NCI-H187 treated with DMSO at 0.1 percent for 48 hours (cell line): ENCODE measurements around the gene LHB.

Experiments used
- DNase-seq: peaks from one replicate; lab custom pipeline; 2025; lab: John Stamatoyannopoulos, UW

LHB gene

GRCh38 chr19:49010453-49010852, 6.4 kb downstream of the LHB start:
- DNase-seq = no peak

GRCh38 chr19:49009828-49010227, 7.1 kb downstream of the LHB start:
- no peak for DNase-seq

DNA sequence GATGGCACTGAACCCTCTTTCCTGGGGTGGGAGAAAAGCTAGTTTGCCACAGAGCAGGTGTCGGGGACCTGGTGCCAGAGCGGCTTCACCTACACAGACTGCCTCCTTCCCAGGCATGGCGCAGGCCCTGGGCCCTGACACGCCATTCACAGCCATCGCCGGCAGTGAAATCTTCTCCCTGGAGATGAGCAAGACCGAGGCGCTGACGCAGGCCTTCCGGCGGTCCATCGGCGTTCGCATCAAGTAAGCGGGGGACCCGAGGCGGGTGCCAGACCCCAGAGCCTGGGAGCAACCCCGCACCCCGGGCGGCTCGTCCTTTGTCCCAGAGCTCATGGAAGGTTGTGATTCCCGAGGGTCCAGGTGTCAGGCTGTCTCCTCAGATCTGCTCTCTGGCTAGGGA, 10.0 kb downstream of the LHB start:
- no peak for DNase-seq

DNA sequence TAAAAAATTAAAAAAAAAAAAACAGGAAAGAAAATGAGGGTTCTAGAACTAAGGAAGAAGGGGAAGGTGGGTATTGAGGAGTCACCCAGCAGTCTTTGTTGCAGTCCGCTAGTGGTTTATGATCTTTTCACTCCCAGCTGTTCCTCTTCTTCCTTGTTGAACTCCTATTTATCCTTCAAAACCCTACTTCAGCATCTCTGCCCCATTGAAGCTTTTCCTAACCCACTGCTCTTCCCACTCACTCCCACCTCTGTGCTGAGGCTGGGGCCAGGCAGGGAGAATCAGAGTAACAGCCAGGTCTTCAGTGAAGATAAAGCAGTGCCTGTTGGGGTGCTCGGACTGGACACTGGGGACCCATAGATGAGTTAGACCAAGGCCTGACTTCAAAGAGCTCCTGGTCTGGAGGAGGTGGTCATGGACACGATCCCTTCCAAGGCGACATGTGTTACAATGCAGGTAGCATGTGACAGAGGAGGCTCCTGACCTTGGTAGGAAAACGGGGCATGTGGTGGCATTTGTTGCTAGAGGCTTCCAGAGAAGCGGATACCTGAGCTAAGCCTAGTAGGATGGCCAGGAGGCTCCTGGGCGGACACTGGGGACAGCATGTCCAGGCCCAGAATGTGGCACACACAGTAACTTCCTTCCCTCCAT, 11.8 kb downstream of the LHB start:
- DNase-seq = no peak

GRCh38 chr19:49004133-49004532, 12.8 kb downstream of the LHB start:
- DNase-seq = no peak

DNA sequence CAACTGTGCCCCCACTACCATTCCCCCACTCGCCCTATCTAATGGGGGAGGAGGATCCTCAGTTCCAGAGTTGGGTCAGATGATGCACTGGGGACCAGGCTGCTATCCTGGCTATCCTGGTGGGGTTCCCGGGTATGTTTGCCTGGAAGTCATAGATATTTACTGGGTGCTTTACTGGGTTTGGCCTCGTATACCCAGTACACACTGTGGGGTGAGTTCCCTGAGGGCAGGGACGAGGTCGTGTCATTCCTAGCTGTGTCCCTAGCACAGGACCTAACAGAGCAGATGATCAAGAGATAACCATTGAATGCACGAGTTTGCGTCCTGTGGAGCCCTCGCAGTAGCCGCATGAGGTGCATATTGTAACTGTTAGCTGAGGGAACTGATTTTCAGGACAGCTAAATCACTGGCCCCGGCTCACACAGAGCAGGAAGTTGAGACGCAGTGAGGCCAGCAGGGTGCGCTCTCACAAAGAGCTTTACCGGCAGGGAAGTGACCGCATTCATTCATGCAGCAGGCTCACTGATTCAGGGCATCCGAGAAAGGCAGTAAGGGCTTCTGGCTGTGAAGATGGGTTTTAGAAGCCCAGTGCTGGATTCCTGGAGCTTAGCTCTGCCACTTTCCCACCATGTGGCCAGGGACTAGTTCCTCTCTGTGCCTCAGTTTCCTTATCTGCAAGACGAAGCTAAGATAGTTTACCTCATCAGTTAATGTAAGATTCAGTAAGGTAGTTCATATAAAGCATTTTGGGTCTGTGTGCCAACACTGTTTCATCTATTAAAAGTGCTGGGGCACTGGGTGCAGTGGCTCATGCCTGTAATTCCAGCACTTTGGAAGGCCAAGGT, 17.2 kb downstream of the LHB start:
- DNase-seq = no peak

DNA sequence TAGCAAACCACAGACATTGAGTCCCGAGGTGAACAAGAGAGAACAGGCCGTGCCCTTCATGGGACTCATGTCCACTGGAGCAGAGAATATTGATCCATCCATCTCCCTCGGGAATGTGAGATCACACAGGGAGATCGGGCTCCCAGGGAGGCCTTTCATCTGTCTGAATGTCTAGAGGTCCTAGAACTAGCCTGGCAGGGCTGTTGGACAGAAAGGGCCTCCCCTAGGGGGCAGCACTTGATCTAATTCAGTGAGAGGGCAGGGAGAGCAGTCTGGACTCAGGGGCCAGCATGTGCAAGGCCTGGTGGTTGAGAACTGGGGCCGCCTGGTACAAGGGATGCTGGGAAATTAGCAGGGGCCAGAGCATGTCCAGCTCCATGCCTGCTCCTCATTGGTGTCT, 18.9 kb downstream of the LHB start:
- no peak for DNase-seq

DNA sequence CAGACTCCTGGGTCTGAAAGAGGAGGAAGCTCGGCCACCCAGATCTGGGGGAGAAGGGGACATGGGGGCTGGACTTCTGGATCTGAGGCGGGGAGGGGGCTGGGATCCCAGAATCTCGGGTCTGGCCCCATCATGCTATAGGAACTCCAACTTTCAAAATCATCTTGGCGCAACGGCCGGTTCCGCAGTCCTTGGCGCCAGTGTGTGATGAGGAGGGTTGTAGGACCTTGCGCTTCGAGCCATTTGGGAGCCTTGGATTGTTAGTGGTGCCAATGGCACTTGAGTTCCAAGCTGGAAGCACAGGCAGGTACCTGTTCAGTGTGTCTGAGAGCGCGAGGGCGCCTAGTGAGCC, 22.9 kb downstream of the LHB start:
- DNase-seq = no peak

DNA sequence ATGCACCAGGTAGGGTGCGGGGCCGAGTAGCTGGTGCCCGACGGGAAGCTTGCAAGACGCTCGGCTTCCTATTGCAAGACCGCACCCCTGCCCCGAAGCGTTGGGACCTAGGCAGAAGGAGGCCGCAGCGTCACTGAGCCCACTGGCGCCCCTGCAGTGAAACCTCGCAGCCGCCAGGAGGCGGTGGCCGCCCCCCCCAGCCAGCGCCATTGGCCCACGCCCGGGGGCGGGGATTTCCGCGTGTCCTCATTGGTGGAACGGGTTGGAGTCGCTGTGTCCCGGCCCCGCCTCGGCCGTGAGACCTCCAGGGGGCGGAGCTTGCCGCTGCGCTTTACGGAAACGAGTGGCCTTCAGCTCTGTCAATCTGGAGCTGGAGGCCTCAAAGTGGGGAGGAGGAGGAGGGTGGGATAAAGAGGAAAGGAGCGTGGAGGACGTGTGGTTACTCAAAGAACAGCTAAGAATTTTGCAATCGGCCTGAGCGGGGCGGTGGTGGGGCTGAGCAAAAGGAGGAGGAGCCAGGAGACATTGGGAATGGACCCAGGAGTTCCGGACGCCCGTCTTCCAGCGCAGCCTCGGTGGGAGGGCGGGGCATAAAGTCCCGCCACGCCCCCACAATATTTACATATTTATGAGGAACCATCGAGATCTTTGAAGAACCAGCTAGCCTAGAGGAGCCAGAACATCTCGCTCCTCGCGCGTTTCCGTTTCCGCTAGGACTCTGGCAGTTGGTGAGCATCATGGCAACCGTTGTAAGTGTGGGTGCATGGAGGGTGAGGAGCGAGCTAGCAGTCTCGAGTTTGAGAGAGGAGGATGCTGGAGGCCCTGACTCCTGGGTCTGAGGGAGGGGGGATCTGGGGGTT, 23.5 kb downstream of the LHB start, which contains the start of the genes GYS1 and RUVBL2:
GYS1 (minus strand) TSS at position 135 of the 860 bp plus-strand sequence. CDS start 197 bp downstream, outside the sequence.
RUVBL2 (plus strand) TSS at position 713 of the 860 bp plus-strand sequence; CDS start at position 738, 25 bp downstream.
- DNase-seq = peak; percentile 96

DNA sequence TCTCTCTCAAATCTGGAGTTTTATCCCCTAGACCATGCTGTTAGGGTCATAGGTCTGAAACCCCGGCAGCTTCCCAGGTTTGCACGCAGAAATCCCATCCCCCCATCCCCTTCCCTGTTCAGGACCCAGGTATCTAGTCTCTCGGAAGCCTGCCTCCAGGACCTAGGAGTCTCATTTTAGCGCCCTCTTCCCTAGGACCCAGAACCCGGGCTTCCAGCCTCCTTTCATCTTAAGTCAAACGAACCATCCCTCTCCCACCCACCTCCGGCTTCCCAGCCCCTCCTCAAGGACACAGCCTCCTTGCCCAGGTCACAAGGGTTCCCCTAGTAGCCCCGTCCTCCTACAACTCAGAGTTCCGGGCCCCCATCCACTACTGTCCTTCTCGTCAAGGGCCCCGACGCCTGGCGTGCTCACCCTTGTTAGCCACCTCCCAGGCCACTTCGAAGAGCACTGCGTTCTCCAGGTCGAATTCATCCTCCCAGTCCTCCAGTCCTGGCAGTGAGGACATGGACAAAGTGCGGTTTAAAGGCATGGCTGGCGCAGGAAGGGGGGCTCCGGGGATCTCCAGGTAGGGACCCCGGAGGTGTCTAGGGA, 24.2 kb downstream of the LHB start:
- DNase-seq = no peak

DNA sequence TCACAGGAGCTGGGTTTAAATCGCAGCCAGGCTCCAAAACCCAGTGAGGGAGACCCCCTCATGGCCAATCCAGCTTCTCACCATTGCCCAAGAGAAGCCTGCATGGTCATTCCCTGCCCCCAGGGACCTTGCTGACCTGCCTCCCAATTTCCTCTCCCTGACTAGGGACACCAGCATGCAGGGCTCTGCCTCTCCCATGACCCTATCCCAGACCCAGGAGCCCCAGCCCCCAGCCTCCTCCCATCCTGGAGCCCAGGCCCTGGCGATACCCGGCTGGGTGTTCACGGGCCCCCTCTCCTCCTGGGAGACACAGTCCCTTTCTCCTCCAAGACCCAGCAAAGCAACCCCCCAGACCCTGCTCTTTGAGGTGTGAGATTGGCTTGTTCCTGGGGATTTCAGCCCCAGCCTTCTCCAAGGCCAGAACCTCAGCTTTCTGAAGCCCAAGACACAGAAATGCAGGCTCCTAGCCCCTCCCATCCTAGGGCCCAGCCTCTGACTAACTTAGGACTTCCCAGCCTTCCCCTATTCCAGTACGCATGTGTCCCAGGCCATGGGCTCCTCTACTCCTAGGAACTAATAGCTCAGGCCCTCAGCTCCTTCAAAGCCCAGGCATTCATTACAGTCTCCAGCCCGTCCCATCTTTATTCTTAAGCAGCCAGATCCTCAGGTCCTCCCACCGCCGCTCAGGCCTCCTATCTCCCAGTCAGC, 24.9 kb downstream of the LHB start:
- DNase-seq = no peak

DNA sequence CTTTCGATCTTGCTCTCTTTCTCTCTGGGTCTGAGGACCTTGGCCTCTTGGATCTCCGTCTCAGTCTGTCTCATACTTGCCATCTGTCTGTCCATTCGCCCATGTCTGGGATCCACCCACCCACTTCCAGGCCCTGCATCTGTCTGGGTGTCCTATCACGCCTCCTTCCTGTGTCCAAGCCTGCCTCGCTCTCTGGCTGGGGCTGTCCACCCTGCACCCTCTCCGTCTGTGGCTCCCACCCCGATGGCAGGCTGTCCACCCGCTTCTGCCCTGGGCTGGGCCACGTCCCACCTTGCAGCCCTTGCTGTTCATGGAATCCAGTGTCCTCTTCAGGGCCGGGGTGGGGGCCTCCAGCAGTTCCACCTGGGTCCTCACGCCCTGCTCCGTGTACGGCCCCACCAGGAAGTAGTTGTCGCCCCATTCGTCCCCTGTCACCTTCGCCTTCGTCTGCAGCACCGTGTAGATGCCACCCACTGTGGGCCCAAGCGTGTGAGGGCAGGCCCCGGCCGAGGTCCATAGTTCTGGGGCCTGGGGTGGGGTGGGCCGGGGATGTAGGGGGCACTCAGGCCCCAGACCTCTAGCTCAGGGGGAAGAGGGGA, 25.8 kb downstream of the LHB start:
- DNase-seq = no peak

DNA sequence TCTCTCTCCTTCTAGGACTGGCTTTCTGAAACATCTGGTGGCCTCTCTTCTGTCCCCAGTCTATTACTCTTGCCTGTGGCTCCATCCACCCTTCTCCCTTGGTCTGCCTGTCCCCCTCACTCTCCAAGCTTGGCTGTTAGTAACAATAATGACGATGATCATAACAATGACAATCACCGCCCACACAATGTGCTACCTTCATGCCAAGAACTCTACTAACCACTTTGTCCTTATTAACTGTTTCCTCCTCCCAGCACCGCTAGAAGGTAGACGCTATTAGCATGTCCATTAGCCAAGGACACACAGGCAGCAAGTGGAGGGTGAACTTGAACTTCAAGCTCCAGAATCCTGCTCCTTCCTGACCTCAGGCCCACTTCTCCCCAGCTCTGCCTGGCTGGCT, 26.5 kb downstream of the LHB start:
- no peak for DNase-seq

DNA sequence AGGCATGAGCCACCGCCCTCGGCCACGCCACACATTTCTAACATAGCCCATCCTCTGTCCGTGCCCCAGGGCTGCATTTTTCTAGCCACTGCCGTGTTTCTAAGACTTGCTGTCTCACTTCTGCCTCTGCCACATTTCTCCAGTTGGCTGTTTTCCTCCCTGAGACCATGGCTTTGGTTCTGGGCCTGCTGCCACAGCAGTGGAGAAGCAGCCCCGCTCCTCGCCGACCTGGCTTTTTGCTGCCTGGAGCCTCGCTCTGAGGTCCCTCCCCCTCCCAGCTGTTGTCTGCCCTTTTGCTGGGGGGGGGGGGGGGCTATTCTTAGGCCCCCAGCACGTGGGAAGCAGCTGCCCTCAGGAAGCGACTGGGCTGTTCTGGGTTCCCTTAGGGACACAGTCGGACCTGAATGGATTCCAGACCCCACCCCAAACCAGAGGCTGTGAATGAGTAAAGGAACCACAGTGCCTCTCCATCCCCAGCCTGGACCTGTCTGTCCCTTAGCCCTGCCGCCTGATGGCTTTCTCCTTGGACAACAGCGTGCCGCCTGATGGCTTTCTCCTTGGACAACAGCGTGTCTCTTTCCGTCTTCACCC, 27.1 kb downstream of the LHB start:
- DNase-seq = no peak

GRCh38 chr19:48988860-48989259, 28.0 kb downstream of the LHB start:
- DNase-seq = no peak

GRCh38 chr19:48988286-48988685, 28.6 kb downstream of the LHB start:
- DNase-seq = no peak

GRCh38 chr19:48987323-48987722, 29.6 kb downstream of the LHB start:
- DNase-seq = no peak

- no peak for DNase-seq
Observed at GRCh38 chr19:48986211-48986610, 30.7 kb downstream of the LHB start.

DNA sequence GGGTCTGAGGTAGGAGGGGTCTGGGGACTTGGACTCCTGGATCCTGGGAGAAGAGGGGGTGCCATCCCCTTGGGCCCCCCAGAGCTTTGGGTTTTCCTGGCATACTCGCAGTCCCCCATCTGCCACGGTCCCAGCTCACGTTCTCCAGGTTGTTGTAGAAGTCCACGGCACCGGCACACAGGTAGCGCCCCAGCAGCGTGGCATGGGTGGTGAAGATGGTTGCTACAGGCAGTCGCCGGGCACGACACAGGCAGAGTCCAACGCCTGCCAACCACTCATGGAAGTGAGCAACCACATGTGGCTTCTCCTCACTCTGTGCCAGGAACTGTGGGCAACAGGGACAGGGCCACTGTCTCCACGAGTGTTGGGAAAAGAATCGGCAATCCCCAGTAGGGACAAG, 31.2 kb downstream of the LHB start:
- DNase-seq = no peak

DNA sequence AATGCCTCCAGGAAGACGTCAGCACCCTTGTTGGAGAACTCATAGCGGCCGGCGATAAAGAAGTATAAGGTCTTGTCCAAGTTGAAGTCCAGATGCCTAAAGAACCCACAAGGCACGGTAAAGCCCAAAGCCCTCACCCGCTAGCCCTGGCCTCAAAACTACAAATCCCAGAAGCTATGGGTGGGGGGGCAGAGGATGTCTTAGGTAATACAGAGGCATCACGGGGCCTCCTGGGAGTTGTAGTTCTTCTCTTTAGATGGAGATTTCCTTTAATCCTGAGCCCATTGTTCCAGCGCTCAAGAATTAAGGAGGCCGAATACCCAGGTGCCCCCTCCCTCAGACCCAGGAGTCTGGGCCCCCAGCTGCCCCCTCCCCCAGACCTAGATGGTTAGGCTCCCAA, 34.6 kb downstream of the LHB start:
- no peak for DNase-seq

- no peak for DNase-seq
Observed at GRCh38 chr19:48977061-48977460, 39.8 kb downstream of the LHB start.
